GM19238 (cell line): ENCODE results near the gene PDHX.

Source experiments
- DNase-seq: peaks from one replicate; pipeline ENCODE4 v3.0.0; 2011; ENCODE audit warnings: low spot score; ENCODE audit not compliant: insufficient read length

Gene PDHX

GRCh38 chr11:34957206-34957605, 40.8 kb downstream of the PDHX start:
- DNase-seq, result no peak

GRCh38 chr11:34957606-34958005, 41.2 kb downstream of the PDHX start:
- DNase-seq, result no peak

- no peak for DNase-seq
These were observed 43.4 kb downstream of the PDHX start for GRCh38 chr11:34959770-34960169.

GRCh38 chr11:34960277-34960676, 43.9 kb downstream of the PDHX start:
- DNase-seq, result no peak

- DNase-seq, result no peak
These were observed 45.6 kb downstream of the PDHX start for GRCh38 chr11:34962034-34962433.

GRCh38 chr11:34963351-34963750, 46.9 kb downstream of the PDHX start:
- DNase-seq, result no peak

- no peak for DNase-seq
These were observed 48.4 kb downstream of the PDHX start for GRCh38 chr11:34964610-34965331.

- no peak for DNase-seq
These were observed 52.4 kb downstream of the PDHX start for GRCh38 chr11:34968862-34969261.

- no peak for DNase-seq
These were observed 53.6 kb downstream of the PDHX start for GRCh38 chr11:34970033-34970432.

GRCh38 chr11:34970480-34970879, 54.1 kb downstream of the PDHX start:
- no peak for DNase-seq

GRCh38 chr11:34971928-34972327, 55.5 kb downstream of the PDHX start:
- DNase-seq, result no peak

- no peak for DNase-seq
These were observed 55.9 kb downstream of the PDHX start for GRCh38 chr11:34972366-34972765.

- DNase-seq, result no peak
These were observed 56.5 kb downstream of the PDHX start for GRCh38 chr11:34972892-34973291.

- DNase-seq, result no peak
These were observed 59.1 kb downstream of the PDHX start for GRCh38 chr11:34975482-34975881.

GRCh38 chr11:34976496-34977088, 60.2 kb downstream of the PDHX start:
- DNase-seq, result no peak

- no peak for DNase-seq
These were observed 60.9 kb downstream of the PDHX start for GRCh38 chr11:34977089-34977912.

GRCh38 chr11:34978236-34979191, 62.1 kb downstream of the PDHX start:
- DNase-seq, result no peak

- DNase-seq, result no peak
These were observed 68.1 kb downstream of the PDHX start for GRCh38 chr11:34984514-34984913.

- no peak for DNase-seq
These were observed 70.6 kb downstream of the PDHX start for GRCh38 chr11:34986883-34987520.

- DNase-seq, result no peak
These were observed 71.2 kb downstream of the PDHX start for GRCh38 chr11:34987617-34988016.
